CD1c-positive myeloid dendritic cell (primary cell): Measurements from ENCODE around the gene SPECC1.
"Not testable (repeated sequence)": the region's sequence is repeated elsewhere in the genome, so short reads cannot be mapped to it uniquely, and the experiment has no call there.

Source experiments
- DNase-seq: peaks from one replicate; pipeline ENCODE4 v3.0.0-alpha.2; 2016; ENCODE audit errors: extremely low spot score

Gene SPECC1

GRCh38 chr17:20010936-20011335 lies 1.8 kb downstream of the SPECC1 start:
- DNase-seq = no peak

DNA sequence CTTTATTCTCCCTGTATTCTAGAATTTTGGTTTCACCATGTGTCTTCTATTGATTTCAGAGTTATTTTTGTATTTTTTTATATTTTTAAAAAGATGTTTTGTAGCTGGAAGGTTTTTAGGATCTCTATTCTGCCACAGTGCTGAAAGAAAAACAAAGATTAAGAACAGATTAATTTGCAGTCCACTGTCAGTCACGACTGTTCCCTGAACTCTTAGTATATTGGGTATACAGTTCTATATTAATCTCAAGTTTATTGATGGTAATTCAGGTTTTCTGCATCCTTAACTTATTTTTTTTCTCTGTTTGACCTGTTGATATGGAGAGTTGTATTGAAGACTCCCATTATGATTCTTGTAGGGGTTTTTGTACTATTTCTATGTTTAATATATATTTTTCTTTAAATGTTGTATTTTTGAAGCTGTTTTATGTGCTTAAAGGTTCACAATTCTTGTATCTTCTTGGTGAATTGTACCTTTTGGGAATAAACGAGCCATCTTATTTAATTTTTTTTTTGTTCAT lies 2.9 kb downstream of the SPECC1 start:
- no peak for DNase-seq

- not testable (repeated sequence) for DNase-seq
Measured at GRCh38 chr17:20016475-20016992, 7.4 kb downstream of the SPECC1 start.

DNA sequence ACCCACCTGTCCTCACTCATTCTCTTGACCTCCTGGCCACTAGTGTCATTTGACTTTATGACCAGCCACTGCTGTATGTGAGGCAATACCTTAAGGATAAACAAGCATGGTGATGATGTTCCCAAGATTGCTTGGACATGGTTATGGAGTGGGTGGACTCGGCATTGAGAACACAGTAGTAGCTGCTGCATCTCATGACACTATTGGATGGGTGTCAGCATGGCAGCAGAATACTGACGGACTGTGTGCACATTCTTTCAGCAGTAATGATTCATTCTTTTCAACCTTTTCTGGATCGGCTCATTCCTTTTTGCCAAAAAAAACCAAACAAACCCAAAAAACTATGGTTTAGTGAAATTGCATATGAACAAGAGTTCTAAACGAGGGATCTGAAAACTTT lies 13.5 kb downstream of the SPECC1 start:
- no peak for DNase-seq

DNA sequence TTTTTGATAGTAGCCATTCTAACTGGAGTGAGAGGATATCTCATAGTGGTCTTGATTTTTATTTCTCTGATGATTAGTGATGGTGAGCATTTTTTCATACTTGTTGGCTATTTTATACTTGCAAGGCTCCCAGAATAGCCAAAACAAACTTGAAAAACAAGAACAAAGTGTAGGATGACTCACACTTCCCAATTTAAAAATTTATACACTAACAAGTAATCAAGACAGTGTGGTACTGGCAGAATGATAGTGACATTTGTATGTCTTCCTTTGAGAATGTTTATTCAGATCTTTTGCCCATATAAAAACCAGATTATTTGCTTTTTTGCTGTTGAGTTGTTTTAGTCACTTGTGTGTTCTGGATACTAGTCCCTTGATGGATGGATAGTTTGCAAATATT lies 17.8 kb downstream of the SPECC1 start:
- DNase-seq = peak; percentile 63

- peak; percentile 52 for DNase-seq
Measured at GRCh38 chr17:20028443-20028842, 19.3 kb downstream of the SPECC1 start.

- peak; percentile 56 for DNase-seq
Measured at GRCh38 chr17:20032636-20033035, 23.5 kb downstream of the SPECC1 start.

DNA sequence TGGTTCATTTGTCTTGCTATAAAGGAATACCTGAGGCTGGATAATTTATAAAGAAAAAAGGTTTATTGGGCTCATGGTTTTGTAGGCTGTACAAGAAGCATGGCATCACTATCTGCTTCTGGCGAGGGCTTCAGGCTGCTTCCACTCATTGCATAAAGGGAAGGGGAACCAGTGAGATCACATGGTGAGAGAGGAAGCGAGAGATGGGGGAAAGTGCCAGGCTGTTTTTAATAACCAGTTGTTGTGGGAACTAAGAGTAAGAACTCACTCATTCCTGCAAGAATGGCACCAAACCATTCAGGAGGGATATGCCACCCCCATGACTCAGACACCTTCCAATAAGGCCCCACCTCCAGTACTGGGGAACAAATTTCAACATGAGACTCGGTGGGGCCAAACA lies 24.3 kb downstream of the SPECC1 start:
- DNase-seq = peak; percentile 81

GRCh38 chr17:20035501-20035900 lies 26.3 kb downstream of the SPECC1 start:
- DNase-seq = no peak

GRCh38 chr17:20037286-20037685 lies 28.1 kb downstream of the SPECC1 start:
- DNase-seq = not testable (repeated sequence)

DNA sequence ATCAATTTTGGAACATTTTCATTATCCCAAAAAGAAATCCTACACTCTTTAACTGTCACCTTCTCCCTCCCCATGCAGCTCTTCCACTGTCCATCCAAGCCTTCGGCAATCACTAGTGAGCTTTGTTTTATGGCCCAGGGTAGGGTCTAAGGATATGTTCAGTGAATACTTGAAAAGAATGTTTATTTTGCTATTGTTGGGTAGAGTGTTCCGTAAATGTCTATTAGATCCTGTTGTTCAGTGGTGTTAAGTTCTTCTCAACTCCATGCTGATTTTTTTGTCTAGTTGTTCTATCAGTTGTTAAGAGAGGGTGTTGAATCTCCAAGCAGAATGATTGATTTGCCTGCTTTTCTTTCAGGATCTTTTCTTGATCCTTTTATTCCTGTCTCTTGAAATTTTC lies 29.9 kb downstream of the SPECC1 start:
- no peak for DNase-seq

GRCh38 chr17:20040216-20040615 lies 31.1 kb downstream of the SPECC1 start:
- DNase-seq = no peak

GRCh38 chr17:20043021-20043420 lies 33.9 kb downstream of the SPECC1 start:
- peak; percentile 13 for DNase-seq

DNA sequence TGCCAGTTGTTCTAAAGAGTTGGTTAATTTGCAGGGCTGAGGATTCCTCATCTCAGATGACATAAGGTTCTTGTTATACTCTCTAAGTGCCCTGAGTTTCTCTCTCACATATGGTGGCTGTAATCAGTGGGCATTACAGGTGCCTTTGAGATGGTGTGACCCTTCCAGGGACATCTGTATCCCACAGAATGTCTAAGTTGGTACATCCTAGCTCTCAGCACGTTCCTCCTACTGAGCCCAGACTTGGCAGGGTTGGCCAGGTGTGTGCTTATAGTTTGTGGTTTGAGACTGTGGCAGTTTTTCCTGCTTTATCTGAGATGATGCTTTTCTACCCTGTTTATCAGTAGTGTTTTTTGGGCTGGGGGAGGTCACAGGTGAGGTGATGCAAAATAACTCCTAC lies 36.3 kb downstream of the SPECC1 start:
- no peak for DNase-seq

DNA sequence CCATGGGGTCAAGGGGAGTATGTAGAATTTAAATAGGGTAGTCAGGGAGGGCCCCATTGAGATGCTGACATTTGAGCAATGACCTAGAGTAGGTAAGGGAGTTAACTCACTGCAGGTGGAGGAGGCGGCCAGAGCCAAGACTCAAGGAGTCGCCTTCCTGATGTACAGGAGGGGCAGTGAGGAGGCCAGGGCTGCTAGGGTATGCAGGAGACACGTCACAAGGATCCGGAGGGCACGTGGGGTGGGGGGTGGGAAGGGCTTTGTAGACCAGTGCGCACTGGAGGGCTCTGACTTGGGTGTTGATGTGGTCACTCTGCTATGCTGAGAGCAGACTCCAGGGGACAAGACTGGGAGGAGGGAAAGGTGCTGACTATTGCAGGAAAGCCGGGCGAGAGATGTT lies 37.5 kb downstream of the SPECC1 start:
- DNase-seq = no peak

GRCh38 chr17:20051624-20052023 lies 42.5 kb downstream of the SPECC1 start:
- no peak for DNase-seq

DNA sequence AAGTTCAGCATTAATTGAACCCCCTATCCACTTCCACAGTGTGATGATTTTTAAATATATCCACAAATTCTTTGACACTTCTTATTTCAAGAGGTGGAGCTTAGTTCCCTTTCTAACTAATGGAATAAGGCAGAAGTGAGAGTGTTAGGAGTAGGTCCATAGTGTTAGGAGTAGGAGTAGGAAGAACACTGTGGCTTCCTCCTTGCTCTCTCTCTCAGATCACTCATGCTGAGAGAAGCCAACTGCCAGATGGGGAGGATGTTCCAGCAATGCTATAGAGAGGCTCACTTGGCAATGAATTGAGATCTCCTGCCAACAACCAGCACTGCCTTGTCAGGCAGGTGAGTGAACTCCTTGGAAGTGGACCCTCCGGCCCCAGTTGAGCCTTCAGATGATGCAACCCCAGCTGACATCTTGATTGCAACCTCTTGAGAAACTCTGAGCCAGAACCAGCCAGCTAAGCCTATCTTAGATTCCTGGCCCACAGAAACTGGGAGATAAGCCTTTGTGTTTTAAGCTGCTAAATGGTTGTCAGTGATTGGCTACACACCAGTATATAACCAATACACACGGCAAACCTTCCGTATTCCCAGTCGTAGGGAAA lies 44.3 kb downstream of the SPECC1 start:
- peak; percentile 81 for DNase-seq

GRCh38 chr17:20059728-20060188 lies 50.6 kb downstream of the SPECC1 start:
- DNase-seq = peak; percentile 84

GRCh38 chr17:20063665-20064648 lies 54.8 kb downstream of the SPECC1 start:
- peak; percentile 91 for DNase-seq

DNA sequence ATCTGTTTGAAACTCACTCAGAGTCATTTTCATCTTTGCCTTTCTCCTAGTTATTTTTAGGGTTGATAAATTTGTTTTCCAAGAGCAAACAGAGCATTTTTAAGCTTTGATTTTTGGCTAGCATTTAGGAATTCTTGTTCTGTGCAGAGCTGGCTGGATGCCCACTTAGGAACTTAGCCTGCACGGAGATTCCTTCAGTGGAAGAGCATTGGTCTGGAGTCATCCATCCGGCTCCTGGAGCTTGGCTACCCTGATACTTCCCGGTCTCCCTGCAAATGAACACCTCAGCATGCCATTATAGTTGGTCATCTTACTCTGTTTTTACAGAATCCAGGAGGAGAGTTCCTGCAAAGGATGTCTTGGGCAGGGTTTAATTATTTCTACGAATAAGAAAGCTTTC lies 57.1 kb downstream of the SPECC1 start:
- DNase-seq = no peak

DNA sequence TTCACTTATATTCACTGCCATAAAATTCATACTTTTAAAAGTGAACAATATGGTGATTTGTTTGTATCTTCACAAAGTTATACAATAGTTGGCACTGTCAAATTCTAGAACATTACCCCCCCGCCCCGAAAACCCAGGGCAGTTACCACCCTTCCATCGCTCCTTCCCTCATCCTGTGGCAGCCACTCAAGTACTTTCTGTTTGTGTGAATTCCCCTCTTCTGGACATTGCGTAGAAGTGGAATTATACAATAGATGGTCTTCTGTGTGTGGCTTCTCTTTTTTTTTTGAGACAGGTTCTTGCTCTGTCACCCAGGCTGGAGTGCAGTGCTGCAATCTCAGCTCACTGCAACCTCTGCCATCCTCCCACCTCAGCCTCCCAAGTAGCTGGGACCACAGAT lies 58.6 kb downstream of the SPECC1 start:
- DNase-seq = no peak

DNA sequence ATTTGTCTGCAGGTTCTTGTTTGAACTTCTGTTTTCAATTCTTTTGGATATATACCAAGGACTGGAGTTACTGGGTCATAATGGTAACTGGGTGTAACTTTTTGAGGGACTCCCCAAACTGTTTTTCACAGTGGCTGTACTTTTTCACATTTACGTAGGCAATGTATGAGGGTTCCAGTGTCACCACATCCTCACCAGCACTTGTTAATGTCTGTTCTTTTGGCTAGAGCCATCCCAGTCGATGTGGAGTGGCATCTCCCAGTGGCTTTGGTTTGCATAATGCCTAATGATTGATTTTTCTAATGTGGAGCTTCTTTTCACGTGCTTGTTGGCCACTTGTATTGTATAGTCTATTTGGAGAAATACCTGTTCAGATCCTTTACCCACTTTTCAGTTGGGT lies 59.3 kb downstream of the SPECC1 start:
- DNase-seq = no peak
